Colonic mucosa (tissue), 4 donors: Measurements from ENCODE around the gene OLFM3. TPM values are rescaled to one million over a fixed set of nuclear protein-coding genes. Genes with fewer than 3 reads are reported as not detected.

Source experiments
- DNase-seq: peaks from one replicate; pipeline ENCODE4 v3.0.0-alpha.2; 2020
- H3K27ac ChIP-seq: fragments of 200-600 bp; one replicate; pipeline ENCODE4 v1.8.0; 2021
- H3K27me3 ChIP-seq: fragments of 200-600 bp; one replicate; pipeline ENCODE4 v1.8.0; 2021
- H3K36me3 ChIP-seq: fragments of 200-600 bp; one replicate; pipeline ENCODE4 v1.8.0; 2021
- H3K4me1 ChIP-seq: fragments of 200-600 bp; one replicate; pipeline ENCODE4 v1.8.0; 2021; ENCODE audit warnings: mild to moderate bottlenecking
- H3K4me3 ChIP-seq: fragments of 200-600 bp; one replicate; pipeline ENCODE4 v1.8.0; 2021
- H3K9ac ChIP-seq, 2 donors: one replicate each; pipeline ENCODE4 v1.7.0; 2013; ENCODE audit warnings: control low read depth in 2 of 2, low read depth in 2 of 2, low read length in 2 of 2
- H3K9me3 ChIP-seq: fragments of 200-600 bp; one replicate; pipeline ENCODE4 v1.8.0; 2021
- intact Hi-C: fragments of 100-400 bp; cut with DNase I; formaldehyde crosslinking; loops from one replicate; pipeline ENCODE4 v1.14.1; 2022
- total RNA-seq, 2 donors: library from RNA; stranded (reverse); fragmentation: NEBNext Ultra II Directional in 1 of 2; extraction: Animal tissue kit (Norgen Biotek cat#: 25700) in 1 of 2; gene quantifications; one replicate each; pipeline ENCODE4 v1.2.1, GENCODE V29; 2021
- TF ChIP-seq, protein P1 (sequence below): fragments of 200-600 bp; IDR thresholded peaks from one replicate; pipeline ENCODE4 v1.8.0; 2022; ENCODE audit warnings: antibody characterized with exemption, mild to moderate bottlenecking
- donor health status: healthy.
- donor health status: DM: no; HTN: no; CAD: no.
- donor health status: DM: no; HTN: no; CAD: no.

OLFM3 gene
- total RNA-seq, 2 donors from 2014 or later, result 0.37 TPM; not detected in 1

DNA sequence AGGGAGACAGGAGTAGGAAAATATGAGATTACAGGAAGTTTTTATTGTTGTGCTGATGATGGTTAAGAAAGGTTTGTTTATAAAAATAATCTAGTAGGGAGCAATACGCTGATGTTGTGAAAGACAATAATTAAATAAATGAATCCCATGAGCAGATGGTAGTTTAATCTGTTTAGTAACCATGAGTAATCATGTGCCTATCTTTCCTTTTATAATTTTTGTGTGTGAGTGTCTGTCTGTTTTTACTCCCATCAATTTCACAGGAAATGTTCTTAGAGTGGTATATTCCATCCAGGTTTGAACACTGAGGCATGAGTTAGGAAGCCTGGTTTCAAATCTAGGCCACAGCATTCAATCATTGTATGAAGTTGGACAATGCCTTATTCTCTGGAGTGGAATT, 180.5 kb downstream of the OLFM3 start:
- DNase-seq, result no peak
- Histone ChIP-seq H3K27me3 (no peaks in the 10 kb centered on the region), H3K4me1 (no peaks in the 10 kb centered on the region), H3K9ac (no peak overlapping the region), H3K9me3 (no peaks in the 10 kb centered on the region), H3K27ac (no peak overlapping the region), H3K4me3 (no peak overlapping the region), H3K36me3 (no peaks in the 10 kb centered on the region)
- intact Hi-C loops, result no loop called here
- TF ChIP-seq, protein P1, sequence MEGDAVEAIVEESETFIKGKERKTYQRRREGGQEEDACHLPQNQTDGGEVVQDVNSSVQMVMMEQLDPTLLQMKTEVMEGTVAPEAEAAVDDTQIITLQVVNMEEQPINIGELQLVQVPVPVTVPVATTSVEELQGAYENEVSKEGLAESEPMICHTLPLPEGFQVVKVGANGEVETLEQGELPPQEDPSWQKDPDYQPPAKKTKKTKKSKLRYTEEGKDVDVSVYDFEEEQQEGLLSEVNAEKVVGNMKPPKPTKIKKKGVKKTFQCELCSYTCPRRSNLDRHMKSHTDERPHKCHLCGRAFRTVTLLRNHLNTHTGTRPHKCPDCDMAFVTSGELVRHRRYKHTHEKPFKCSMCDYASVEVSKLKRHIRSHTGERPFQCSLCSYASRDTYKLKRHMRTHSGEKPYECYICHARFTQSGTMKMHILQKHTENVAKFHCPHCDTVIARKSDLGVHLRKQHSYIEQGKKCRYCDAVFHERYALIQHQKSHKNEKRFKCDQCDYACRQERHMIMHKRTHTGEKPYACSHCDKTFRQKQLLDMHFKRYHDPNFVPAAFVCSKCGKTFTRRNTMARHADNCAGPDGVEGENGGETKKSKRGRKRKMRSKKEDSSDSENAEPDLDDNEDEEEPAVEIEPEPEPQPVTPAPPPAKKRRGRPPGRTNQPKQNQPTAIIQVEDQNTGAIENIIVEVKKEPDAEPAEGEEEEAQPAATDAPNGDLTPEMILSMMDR, result no peak

DNA sequence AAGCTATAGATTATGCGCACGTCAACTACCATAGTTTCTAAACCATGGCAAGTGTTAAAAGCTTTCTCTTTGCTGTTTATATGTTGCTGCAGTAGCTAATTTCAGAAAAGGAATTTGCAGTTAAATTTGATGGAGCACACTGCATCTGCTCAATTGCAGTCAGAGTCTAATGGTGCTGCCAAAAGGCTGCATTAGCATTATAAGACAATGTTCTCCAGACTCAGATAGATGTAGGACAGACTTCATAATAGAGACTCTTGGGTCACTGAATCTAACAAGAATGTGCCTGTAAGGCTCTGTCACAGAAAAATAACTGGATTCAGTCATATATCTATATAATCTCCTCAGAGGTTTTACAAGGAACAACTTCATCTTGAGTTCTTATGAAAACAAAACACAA, 198.3 kb downstream of the OLFM3 start:
- Histone ChIP-seq H3K27ac (no peak overlapping the region), H3K9ac (no peak overlapping the region), H3K4me3 (no peak overlapping the region), H3K36me3 (no peaks in the 10 kb centered on the region), H3K4me1 (no peaks in the 10 kb centered on the region), H3K9me3 (no peaks in the 10 kb centered on the region), H3K27me3 (no peaks in the 10 kb centered on the region)
- intact Hi-C loops, result no loop called here
- TF ChIP-seq, protein P1, result no peak
- no peak for DNase-seq

DNA sequence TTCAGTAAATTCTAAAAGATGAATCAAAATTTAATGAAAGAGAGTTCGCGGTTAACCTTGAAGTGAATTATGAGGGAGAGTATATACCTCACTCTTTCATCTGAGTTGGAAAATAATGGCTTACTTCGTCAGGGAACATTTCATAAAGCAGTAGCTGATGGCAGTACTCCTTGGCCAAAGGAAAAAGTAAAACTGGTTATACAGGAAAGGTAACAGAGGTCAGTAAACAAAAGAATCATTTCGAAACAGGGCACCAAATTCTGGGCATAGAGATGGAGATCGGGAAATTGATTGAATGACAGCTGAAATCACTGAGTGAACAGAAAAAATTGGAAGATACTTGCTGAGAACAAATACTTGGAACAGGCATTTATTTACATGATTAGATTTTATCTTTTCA, 199.0 kb downstream of the OLFM3 start:
- no peaks in the 10 kb centered on the region for H3K27me3 ChIP-seq
- no peaks in the 10 kb centered on the region for H3K36me3 ChIP-seq
- H3K27ac ChIP-seq, result no peak overlapping the region
- TF ChIP-seq, protein P1, result no peak
- H3K9ac ChIP-seq, result no peak overlapping the region
- no peaks in the 10 kb centered on the region for H3K9me3 ChIP-seq
- no peak overlapping the region for H3K4me3 ChIP-seq
- no peak for DNase-seq
- no peaks in the 10 kb centered on the region for H3K4me1 ChIP-seq
- intact Hi-C loops, result no loop called here

DNA sequence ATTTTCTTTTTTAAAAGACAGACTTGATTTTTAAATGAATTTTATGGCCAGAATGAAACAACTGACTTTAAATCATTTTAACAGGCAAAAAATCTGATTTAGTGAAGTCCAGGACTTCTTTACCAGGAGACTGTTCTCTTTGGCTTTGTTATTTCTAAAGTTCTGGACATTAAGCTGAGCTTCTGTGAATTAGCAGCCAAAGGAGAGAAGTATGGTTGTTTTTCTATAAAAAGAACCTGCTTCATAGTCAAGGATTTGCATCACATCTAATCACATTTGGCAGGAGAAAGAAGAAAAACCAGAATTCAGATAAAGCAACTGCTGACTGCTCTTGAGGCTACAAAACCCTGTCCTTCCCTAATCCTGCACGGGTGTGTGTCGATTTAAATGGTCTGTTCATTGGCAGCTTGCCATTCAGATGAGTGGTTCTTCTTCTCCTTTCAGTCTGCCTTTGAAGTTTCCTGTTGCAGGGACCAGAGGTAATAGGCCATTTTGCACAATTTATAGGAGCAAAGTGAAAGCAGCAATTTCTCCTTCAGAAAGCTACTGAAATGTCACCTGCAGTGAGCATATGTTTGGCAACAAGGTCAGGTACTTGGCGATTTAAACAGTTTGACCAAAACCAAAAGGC, 215.4 kb downstream of the OLFM3 start:
- Histone ChIP-seq H3K4me1 (no peaks in the 10 kb centered on the region), H3K27ac (no peak overlapping the region), H3K9ac (no peak overlapping the region), H3K9me3 (no peaks in the 10 kb centered on the region), H3K4me3 (no peak overlapping the region), H3K36me3 (no peaks in the 10 kb centered on the region), H3K27me3 (no peaks in the 10 kb centered on the region)
- intact Hi-C loops, result no loop called here
- DNase-seq, result peak; percentile 19
- TF ChIP-seq, protein P1, result no peak

DNA sequence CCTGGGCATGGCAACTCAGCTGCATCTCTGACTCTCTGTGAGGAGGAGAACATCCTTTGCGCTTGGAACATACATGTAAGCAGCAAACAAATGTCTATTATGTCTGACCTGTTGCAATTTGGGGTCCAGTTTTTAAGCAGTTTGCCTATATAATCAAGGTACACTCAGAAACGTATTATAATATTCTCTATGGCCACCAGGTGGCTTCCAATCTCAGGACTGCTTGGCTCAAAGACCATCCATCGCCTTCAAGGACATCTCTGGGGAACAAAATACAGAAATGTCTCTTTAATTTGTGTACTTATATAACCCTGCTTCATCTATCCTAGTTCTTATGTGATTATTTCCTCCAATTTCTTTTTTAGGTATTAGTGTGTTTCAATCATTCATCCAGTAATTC, 227.2 kb downstream of the OLFM3 start:
- no peak overlapping the region for H3K4me3 ChIP-seq
- no peaks in the 10 kb centered on the region for H3K4me1 ChIP-seq
- H3K9ac ChIP-seq, result no peak overlapping the region
- H3K9me3 ChIP-seq, result no peaks in the 10 kb centered on the region
- no peaks in the 10 kb centered on the region for H3K36me3 ChIP-seq
- TF ChIP-seq, protein P1, result peak; percentile 38
- H3K27ac ChIP-seq, result no peak overlapping the region
- no peak for DNase-seq
- intact Hi-C loops, result no loop called here
- H3K27me3 ChIP-seq, result no peaks in the 10 kb centered on the region
